Muscle of arm (tissue), 12 donors: ENCODE data around the gene THTPA. TPM values are rescaled to one million over a fixed set of nuclear protein-coding genes. Genes with fewer than 3 reads are reported as not detected.
"Not testable (repeated sequence)": the region's sequence is repeated elsewhere in the genome, so short reads cannot be mapped to it uniquely, and the experiment has no call there.

ENCODE experiments used
- DNase-seq: peaks from one replicate; pipeline ENCODE4 v3.0.0-alpha.2; 2013
- polyA plus RNA-seq, 12 donors: library from polyadenylated mRNA; unstranded; fragments of 120-200 nt; gene quantifications; one replicate each; pipeline ENCODE4 v1.2.1, GENCODE V29; 2013; ENCODE audit not compliant: insufficient read length in 12 of 12

THTPA gene
- polyA plus RNA-seq, 12 donors: 8.9 to 14.0 (median 11.1) TPM; not detected in 2

DNA sequence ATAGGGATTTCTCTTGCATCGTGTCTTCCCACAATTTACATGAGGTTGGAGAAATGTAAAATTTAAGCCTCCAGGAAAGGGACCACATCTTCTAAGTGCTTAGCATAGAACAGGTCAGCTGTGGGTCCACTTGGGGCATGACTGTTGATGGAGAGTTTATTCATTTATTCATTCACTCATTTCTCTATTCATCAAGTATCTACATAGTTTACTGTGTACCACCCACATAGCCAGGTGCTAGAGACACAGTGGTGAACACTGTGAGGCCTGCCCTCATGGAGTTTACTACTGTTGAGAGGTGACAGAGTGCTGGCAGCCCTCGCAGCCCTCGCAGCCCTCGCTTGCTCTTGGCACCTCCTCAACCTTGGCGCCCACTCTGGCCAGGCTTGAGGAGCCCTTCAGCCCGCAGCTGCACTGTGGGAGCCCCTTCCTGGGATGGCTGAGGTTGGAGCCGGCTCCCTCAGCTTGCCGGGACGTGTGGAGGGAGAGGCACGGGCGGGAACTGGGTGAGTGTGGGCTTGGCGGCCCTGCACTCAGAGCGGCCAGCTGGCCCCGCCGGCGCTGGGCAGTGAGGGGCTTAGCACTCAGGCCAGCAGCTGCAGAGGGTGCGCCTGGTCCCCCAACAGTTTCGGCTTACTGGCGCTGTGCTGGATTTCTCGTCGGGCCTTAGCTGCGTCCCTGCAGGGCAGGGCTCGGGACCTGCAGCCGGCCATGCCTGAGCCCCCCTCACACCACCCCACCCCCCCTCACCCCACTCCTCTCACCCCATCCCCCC, 24.3 kb downstream of the THTPA start:
- no peak for DNase-seq

DNA sequence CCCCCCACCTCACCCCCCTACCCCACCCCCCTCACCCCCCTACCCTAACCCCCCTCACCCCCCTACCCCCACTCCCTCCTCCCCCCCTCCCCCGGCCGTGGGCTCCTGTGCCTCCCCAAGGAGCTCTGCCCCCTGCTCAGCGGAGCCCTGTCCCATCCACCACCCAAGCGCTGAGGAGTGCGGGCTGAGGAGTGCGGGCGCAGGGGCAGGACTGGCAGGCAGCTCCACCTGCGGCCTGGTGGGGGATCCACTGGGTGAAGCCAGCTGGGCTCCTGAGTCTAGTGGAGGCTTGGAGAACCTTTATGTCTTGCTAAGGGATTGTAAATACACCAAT, 24.8 kb downstream of the THTPA start:
- DNase-seq: no peak

DNA sequence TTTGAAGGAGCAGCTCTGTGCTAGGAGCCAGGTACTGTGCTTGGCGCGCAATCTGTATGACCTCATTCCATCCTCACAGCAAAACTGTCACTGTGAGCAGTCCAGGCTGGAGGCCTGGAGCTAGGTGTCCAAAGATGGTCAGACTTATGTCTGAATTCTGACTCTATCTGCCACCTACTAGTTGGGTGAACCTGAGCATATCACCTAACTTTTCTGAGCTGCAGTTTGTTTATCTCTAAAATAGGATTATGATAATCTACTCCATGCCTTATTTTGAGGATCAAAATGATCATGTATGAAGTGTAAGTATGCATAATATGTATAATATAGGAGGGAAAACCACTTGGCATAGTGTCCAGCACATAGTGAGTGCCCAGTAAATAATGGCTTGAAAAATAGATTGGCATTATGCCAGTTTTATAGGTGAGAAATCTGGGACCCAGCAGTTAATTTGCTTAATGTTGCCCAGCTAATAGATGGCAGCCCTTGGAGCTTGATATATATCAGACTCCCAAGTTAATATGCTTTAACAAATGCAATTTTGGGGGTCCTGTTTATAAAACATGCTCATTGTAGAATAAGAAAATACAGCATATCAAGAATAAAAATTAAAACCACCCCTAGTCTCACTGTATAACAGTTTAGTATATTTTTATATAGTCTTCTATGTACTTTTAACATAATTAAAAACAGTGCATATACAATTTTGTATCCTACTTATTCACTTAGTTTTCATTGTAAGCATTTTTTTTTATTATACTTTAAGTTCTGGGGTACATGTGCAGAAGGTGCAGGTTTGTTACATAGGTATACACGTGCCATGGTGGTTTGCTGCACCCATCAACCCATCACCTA, 27.1 kb downstream of the THTPA start:
- DNase-seq: no peak

DNA sequence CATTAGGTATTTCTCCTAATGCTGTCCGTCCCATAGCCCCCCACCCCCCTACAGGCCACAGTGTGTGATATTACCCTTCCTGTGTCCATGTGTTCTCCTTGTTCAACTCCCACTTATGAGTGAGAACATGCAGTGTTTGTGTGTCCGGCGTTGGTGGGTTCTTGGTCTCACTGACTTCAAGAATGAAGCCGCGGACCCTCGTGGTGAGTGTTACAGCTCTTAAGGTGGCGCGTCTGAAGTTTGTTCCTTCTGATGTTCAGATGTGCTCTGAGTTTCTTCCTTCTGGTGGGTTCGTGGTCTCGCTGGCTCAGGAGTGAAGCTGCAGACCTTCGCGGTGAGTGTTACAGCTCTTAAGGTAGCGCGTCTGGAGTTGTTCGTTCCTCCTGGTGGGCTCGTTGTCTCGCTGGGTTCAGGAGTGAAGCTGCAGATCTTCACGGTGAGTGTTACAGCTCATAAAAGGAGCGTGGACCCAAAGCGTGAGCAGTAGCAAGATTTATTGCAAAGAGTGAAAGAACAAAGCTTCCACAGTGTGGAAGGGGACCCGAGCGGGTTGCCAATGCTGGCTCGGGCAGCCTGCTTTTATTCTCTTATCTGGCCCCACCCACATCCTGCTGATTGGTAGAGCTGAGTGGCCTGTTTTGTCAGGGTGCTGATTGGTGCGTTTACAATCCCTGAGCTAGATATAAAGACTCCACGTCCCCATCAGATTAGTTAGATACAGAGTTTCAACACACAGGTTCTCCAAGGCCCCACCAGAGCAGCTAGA, 27.9 kb downstream of the THTPA start:
- not testable (repeated sequence) for DNase-seq

DNA sequence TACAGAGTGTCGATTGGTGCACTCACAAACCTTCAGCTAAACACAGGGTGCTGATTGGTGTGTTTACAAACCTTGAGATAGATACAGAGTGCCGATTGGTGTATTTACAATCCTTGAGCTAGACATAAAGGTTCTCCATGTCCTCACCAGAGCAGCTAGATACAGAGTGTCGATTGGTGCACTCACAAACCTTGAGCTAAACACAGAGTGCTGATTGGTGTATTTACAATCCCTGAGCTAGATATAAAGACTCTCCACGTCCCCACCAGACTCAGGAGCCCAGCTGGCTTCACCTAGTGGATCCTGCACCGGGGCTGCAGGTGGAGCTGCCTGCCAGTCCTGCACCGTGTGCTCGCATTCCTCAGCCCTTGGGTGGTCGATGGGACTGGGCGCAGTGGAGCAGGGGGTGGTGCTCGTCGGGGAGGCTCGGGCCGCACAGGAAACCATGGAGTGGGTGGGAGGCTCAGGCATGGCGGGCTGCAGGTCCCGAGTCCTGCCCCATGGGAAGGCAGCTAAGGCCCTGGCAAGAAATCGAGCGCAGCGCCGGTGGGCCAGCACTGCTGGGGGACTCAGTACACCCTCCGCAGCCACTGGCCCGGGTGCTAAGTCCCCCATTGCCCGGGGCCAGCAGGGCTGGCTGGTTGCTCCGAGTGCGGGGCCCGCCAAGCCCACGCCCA, 28.6 kb downstream of the THTPA start:
- not testable (repeated sequence) for DNase-seq

DNA sequence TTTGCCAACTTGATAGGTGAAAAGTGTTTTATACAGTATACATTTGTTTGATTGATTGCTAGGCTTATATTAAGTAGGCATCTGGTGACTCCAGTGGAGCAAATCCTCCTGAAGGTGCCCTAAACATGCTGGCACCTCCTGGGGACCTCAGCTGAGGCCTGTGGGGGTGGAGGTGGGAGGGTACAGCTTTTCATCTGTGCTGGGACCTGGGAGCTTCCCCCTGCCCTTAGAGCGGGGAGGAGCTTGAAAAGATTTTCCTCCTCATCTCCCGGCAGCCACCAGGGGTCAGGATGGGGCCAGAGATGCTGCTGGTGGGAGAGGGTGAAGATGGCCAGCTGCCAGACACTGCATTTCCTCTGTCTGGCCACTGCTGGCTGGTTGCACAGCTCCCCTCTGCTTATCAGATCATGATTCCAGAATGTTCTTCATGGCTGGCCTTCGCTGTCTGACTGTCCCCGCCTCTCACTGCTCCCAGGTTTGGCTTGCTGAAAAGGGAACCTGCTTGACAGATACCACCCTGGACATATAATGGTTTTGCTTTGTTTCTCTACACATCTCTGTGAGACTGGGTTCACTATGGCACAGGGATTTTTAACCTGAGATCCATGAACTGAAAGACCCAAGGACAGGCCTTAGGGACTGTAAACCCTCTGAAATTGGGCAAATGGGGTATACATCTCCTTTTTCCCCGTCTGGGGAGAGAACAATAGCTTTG, 33.0 kb downstream of the THTPA start:
- DNase-seq: peak; percentile 88

DNA sequence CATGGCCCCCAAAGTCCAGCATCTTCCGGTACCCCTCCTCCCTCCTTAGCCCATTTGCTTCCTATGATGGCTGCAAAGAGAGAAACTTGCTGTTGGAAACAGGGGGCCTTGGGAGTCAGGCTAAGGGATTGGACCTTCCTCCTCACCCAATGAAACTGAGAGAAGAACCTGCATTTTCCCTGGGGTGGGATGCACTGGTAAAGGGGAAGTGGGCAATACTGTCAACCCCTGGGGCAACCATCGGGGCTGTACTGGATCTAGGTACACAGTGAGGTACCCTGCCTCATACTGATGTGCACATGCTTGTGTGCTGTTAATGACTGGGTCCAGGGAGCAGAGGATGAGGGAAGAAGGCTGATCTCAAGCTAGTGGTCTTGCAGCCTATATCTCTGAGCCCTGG, 33.5 kb downstream of the THTPA start:
- DNase-seq: no peak

DNA sequence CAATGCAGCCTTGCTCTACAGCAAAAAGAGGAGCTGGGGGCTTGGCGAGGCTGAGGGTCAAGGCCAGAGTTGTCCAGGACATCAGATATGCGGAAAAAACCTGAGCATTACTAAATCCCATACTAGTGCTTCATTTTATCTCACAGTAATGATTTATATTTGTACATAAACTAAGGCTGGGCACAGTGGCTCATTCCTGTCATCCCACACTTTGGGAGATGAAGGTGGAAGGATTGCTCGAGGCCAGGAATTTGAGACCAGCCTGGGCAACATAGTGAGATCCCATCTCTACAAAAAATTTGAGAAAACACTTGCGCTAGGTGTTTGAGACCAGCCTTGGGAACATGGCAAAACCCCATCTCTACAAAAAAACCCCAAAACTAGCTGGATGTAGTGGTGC, 34.1 kb downstream of the THTPA start:
- no peak for DNase-seq

DNA sequence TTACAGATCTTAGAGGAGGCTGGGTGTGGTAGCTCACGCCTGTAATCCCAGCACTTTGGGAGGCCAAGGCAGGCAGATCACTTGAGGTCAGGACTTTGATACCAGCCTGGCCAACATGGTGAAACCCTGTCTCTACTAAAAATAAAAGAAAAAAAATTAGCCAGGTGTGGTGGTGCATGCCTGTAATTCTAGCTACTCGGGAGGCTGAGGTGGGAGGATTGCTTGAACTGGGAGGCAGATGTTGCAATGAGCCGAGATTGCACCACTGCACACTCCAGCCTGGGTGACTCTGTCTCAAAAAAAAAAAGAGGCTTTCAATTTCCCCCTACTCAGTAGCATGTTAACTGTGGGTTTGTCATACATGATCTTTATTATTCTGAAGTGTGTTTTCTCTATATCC, 38.1 kb downstream of the THTPA start:
- DNase-seq: not testable (repeated sequence)

DNA sequence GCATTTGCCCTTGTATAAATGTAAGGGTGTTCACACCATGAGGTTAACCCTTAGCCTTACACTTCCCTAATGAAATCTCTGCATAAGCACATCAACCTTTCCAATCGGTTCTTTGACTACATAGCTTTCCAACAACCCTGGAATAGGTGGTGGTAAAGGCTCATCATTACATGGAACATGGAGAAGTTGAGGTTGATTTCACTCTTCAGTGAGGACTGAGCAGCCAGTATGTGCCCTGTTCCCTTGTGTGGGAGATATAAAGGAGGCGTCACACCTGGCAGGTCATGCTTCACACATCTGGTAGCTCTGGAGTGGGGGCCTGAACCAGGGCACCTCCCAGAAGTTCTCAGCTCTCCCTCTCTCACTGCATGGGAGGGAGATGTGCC, 44.2 kb downstream of the THTPA start:
- DNase-seq: no peak

DNA sequence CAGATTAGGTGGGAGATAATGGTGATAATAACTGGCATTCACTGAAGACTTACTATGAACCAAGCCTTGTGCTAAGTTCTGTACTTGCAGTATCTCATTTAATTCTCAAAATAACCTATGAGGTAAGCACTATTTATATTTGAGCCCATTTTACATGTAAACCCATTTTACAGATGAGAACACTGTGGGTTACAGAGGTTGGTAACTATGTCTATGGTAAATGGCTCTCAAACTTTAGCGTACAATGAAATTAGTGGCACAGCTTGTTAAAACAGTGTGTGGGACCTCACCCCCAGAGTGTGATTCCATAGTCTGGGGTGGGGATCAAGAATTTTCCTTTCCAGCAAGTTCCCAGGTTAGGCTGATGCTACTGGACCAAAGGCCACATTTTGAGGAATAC, 44.7 kb downstream of the THTPA start:
- no peak for DNase-seq

DNA sequence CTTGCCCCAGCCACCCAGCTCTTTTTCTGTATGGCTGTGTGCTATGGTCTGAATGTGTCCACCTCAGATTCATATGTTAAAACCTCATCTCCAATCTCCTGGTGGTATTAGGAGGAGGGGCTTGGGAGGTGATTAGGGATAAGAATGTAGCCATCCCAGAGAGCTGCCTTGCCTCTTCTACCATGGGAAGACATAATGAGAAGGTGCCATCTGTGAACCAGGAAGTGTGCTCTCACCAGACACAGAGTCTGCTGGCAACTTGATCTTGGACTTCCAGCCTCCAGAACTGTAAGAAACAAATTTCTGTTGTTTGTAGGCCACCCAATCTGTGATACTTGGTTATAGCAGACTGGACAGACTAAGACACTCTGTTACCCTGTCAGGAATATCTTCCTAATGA, 45.4 kb downstream of the THTPA start:
- DNase-seq: no peak

DNA sequence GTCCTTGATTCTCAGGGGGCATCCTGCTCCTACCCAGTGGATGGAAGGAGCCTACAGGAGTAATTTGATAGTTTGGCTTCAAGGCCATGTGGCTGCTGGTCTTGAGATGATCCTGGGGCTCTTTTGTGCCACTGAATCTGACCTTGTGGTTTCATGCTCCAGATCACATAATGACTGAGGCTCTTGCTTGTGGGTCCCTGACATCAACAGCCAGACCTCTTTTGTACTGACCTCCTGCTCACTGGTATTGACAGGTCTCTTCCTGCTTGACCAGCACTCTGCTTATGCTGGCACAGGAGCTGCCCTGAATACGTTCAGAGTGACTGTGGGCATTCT, 45.7 kb downstream of the THTPA start:
- no peak for DNase-seq

DNA sequence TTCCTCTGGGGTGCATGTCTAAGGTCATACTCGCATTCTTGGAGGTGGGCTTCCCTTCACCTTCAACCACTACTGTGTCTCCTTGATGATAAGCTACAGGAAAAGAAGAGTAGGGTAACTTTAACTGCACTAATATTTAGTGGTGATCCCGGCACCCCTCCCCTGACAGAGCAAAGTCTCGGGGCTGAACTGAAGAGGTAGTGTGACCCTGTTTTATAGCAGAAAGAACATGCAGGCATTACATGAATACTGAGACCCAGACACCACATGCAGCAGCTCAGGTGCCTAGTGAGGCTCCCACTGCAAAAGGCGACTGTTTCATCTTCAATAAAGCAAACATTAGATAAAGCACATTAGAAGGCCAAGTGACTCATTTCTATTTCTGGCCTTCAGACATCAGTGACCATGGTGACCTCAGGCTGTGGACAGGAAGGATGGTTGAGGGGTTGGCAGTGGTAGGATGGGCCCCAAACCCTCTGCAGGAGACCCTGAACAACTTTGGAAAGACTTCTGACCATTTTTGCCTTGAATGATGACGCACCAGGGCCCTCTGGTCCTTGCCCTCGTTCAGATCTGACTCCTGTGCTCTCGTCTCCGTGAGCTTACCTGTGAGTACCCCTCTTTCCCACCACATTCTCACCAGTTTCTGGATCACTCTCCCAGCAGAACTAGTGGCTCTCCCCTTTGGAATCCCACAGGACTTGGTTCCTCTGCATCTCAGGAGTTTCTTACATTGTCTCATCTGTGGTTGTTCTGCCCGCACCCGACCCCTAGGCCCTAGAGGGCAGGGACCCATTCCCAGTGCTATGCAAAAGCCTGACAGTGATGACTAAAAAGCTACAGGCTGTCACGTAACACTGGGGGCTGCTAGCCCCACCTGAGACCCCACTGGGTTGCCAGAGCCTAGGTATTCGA, 46.4 kb downstream of the THTPA start:
- DNase-seq: no peak

DNA sequence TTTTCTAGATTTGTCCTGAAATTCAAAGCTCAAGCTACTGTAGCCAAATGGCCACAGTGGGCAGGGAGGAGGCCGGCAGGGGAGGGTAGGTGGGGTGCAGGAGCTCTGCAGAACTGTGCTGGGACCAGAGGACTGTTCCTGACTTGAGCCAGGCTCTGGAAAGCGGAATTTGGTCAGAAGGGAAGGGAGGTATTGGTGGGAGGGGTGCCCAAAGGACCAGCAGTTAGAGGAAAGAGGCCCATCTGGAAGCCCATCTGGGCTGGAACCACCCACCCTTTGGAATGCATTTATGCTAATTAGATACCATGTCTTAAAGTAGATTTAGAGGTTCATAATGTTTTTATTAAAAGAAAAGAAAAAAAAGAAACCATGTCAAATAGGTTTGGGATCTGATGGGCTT, 47.0 kb downstream of the THTPA start:
- no peak for DNase-seq

DNA sequence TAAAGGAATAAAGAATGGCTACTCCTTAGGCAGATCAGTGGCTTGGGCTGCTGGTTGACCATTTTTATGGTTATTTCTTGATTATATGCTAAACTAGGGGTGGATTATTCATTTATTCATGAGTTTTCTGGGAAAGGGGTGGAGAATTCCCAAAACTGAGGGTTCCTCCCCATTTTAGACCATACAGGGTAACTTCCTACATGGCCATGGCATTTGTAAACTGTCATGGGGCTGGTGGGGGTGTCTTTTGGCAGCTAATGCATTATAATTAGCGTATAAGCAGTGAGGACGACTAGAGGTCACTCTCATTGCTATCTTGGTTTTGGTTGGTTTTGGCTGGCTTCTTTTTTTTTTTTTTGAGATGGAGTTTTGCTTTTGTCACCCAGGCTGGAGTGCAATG, 48.1 kb downstream of the THTPA start:
- no peak for DNase-seq

DNA sequence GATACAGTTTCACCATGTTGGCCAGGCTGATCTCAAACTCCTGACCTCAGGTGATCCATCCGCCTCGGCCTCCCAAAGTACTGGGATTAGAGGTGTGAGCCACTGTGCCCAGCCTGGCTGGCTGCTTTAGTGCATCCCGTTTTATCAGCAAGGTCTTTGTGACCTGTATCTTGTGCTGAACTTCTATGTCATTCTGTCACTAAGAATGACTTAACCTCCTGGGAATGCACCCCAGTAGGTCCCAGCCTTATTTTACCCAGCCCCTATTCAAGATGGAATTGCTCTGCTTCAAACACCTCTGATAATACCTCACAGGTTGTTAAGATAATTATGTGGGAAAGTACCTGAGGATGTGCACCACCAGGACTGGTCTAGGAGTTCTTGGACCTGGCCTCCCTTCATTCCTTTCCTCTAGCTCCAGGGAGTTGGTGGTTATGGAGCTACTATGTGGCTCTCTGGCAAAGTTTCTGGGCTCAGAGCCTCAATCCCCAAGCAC, 48.7 kb downstream of the THTPA start:
- DNase-seq: no peak

DNA sequence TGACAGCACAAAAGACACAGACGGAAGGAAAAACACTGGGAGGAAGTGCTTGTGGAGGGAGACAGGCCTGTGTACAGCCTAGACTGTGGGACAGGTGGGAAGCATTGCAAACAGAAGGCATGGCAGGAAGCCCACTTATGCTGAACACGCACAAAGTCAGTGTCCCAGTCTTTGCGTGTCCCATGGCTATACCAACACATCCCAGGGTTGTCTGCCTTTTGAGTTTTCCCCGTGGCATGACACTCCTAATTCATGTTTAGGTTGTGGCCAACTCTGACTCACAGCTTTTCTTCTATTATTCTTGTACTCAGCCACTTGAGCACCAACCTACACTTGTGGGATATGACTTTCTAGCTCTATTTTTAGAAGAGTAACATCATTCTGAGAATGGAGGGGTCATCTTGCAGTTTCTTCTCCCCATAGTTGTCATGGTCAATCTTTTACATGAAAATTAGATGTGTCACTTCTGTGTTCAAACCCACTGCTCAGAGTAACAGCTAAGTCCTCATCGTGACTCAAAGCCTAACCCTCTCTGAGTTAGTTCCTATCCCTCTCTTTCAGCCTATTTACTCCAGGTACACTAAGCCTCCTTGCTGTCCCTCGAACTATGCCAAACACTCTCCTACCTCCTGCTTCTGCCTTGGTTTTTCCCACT, 50.0 kb downstream of the THTPA start:
- DNase-seq: no peak

DNA sequence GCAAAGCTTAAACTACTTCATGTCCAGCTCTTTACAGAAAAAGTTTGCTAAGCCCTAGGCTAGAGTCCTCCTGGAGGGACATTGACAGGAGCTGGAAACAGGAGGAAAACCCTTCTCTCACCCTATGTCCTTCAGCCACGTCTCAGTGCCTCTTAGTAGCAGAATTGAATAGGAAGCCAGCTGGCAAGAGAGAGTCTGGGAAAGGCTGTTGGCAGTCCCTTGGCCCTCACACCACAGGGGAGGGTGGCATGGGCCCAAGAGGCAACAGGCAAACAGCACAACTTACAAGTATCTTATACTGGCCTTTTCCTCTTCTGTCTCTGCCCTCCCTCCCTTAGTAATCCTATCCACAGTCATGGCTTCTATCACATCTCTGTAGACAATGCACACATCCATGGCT, 52.4 kb downstream of the THTPA start:
- no peak for DNase-seq

DNA sequence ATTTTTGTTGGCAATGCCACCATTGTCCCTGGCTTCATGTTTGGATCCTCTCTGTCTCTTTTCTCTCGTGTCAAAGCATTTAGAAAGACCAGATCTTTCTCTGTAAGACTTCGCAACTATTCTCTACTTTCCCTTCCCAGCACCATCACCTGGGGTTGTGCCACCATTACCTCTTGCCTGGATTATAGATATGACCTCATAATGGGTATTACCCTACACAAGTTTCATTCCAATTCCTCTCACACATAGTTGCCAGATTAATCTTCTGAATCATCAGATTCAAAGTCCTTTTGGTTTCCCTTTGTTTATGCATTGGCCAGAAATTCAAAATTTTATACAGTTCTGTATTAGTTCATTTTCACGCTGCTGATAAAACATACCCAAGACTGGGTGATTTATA, 52.9 kb downstream of the THTPA start:
- no peak for DNase-seq
